GM03348 (cell line): ENCODE data around the gene ATG2A.
"Not testable (repeated sequence)": the region's sequence is repeated elsewhere in the genome, so short reads cannot be mapped to it uniquely, and the experiment has no call there.

Source experiments
- DNase-seq: peaks from one replicate; pipeline ENCODE4 v3.0.0; 2012; ENCODE audit warnings: low spot score

ATG2A gene

DNA sequence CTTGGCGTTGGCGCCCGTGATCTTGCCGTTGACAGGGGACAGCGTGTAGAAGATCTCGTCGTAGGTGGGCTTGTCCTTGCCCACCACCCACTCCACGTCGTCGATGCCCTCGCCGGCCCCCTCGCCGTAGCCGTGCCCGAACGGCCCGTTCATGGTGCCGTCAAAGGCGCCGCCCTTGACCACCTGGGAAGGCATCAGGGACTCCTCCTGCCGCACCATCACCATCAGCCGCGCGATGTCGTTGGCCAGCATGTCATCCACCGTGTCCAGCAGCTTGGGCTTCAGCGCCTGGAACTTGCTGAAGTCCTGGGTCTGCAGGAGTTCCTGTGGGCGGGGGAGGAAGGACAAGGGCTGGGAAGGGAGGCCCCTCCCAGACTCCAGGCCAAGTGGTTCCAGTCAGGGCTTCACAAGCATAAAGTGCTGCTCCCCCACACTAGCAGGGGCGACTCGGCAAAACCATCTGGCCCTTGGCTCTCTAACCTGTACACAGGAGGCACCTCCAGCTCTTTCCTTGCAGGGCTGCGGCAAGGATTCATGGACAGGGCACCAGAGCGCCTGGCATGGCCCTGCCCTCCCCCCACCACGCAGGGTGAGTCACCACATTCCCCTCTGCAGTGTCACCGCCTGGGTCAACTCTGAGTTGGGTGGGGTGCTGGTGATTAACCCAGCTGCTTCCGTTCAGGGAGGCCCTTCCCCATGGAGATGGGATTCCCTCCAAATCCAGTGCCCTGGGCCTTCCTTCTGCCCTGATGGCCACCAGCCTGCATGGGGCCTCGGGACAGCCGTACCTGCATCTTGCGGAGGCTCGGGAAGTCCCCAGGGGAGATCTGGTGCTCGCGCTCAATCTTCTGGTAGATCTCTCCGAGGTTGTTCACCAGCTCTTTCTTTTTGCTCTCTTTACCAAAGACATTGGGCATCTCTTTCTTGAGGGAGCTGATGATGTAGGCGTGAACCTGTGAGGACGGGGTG, 62.2 kb downstream of the ATG2A start:
- DNase-seq: peak; percentile 96

DNA sequence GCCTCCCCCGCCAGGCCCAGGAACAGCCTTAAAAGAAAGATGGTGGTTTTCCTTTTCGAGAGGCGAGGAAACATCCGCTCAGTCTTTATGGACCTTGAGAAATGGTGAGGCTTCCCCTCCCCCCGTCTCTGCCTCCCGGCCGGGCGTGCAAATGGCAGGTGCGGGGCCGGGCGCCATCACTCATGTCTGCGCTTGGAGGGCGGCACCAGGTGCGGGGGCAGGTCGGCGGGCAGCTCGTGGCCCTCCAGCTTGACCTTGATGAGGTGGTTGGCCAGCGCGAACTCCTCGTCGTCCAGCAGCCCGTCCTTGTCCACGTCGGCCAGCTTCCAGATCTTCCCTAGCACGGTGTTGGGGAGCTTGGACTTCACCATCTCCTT, 62.9 kb downstream of the ATG2A start:
- DNase-seq: no peak

DNA sequence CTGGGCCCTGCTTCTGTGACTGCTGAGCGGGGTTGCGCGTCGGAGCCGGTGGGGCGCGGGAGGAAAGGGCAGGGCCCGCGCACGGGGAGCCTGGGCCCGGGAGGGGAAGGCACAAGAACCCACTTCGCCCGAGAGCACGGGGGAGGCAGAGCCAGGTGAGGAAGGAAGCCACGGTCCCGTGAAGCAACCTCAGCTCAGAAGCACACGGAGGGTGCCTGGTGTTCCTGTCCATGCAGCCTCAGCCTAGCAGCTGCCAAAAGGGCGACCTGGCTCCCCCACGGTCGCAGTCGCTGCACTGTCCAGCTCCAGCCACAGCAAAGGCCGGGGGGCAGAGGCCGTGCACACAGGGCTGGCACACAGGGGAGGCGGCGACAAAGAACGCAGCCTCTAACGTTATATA, 63.3 kb downstream of the ATG2A start:
- no peak for DNase-seq

DNA sequence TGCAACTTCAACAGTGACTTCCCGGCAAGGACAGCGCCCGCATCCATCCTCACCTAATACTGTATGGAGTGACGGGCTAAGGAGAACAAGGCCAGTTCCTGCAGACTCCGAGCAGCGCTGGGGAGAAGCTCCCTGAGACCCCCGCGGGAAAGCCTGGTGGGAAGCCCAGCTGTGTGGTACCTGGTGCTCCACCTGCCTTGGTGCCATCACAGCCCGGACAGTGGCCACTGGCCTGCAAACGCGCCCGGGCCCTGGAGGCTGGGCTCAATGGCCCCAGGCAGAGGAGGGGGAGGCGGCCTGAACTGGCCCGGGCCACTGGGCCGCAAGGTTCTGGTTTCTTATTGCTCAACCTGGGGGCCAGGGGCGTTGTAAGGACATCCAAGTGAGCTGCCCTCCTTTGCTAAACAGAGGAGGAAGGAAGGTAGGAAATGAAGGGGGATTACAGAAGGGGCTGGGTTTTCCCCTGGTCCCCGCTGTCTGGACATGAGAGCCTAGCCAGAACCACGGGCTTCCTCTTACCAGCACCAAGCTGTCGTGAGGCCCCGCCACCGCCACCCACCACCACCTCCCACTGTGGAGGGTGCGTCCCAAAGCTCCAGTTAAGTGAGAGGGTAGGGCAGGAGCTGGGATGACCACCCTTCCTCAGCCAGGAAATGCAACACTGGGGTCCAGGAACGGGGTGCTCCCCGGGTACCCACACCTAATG, 64.1 kb downstream of the ATG2A start:
- no peak for DNase-seq

DNA sequence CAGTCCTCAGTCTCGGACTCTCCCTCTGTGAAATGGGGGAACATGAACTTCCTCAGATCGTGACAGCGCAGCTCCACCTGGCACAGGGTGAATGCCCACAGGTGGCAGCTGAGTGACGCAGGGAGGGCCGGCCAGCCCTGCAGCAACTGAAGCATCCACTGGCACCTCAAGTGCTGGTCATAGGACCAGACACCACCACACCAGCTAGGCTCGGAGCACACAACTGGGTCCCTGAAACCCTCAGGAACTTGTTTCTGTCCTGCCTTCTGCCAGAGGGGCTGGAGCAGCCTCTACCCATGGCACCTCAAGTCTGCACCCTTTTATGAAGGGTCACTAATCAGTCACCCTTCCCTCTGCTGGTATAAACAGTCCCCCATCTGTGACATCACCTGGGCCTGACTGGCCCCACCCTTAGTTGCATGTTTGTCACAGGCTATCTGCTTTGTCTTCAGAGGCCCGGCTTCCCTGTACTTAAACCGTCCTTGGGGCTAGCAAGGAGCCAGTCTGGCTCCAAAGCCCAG, 65.1 kb downstream of the ATG2A start:
- DNase-seq: no peak

DNA sequence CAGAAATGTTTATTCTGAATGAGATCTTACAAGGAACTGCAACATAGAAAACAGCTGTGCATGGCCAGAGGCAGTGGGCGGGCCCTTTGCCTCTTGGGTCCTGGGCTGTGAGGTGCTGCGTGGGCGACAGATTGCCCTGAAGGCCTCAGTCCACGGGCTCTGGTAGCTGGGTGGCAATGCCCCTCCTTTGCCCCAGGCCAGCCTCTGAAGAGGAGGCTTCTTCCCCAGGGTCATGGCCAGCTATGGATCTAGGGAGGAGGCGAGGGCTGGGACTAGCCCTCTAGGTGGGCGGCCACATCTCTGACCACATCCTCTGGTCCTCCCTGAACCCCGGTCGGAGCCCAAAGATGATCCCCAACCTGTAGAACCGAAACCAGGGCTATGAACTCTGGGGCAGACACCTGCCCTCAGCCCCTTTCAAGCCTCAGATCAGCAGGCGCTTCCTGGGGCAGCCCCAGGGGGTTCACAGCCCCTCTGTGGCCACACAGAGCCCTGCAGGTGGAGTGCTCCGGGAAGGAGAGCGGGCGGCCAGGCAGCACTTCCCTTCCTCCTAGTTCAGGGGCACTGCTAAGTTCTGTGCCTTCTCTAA, 65.9 kb downstream of the ATG2A start:
- peak; percentile 39 for DNase-seq

DNA sequence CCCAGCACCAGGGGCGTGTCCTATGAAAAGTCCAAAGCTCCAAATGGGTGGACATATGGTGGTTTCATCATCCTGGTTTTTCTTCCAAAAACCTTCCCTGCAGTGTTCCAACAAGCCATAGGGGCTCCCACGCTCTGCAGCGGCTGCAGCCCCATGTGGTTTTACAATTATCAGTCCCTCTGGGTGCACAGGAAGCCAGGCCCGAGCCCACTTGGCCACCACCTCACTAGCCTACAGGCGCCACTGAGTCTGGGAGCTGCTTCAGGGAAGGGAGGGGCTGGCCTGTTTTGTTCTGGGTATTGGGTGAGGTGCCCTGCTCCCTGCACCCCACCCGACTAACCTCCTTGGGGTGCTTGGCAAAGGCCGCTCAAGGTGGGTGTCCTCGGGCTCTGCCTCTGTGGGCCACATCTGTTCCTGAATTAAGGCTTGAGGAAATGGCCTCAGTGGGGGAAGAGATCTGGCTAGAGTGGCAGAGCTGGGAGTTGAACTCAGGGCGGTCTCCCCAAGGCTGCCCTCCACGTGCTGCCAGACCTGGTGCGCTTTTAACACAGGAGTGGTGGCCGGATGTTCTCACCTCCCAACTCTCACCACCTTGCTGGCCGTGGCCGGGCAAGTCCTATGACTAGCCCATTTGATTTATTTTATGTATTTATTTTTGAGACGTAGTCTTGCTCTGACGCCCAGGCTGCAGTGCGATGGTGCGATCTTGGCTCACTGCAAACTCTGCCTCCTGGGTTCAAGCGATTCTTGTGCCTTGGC, 67.2 kb downstream of the ATG2A start:
- peak; percentile 65 for DNase-seq

DNA sequence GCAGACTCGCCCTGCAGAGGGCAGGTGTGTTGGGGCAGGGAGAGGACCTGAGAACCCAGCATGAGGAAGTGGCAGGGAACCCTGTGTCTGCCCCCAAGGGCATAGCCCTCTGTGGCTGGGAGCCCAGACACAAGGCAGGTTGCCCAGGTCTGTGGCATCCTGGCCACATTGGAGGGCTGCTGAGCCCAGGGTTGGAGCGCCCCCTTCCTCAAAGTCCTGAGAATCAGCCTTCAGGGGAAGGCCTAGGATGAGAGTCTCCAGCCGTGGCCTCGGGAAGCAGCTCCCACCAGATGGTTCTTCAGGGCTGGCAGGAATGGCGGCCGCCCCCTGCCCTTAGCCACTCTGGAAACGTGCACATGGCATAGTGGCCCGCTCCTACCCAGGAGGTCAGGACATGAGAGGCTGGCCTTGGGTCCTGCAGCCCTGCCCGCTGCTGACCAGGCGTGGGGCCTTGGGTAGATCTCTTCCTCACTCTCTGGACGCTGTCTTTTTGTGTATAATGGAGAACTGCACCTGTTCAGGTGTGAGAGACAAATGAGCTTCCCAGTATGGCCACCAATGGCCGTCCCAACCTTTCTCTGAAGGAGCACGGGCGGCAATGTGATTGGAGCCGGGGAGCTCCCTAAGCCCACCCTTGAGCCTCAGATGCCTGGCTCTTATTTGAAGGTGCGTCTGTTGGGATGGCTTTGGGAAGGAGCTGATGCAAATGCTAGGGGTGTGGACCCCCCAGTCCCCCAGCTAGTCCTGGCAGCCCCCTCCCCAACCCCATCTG, 68.0 kb downstream of the ATG2A start:
- no peak for DNase-seq

DNA sequence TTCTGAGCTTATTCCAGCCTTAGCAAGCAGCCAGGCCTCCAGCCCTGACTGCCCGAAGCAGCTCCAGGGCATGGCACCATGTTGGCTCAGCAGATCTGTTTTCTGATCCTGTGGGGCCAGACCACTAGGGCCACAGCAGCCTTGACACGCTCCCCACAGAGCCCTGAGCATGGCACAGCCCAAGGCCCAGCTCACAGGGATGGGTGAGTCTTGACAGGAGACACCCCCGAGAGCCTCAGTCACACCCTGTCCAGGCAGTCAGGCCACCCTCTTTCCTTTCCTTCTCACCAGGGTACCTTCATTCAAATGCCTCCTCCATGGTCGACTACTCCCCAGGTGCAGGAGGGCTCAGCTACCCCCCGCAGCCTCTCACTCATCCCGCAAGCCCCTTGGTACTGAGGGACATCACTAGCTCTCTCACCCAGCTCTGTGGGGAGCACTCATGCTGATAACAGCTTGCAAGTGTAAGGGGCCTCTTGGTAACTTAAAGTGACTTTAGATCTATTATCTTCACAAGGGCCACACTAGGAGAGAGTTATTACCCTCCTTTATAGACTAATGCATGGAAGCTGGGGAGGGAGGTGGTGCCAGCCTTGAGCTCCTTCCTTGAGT, 68.7 kb downstream of the ATG2A start:
- DNase-seq: no peak

DNA sequence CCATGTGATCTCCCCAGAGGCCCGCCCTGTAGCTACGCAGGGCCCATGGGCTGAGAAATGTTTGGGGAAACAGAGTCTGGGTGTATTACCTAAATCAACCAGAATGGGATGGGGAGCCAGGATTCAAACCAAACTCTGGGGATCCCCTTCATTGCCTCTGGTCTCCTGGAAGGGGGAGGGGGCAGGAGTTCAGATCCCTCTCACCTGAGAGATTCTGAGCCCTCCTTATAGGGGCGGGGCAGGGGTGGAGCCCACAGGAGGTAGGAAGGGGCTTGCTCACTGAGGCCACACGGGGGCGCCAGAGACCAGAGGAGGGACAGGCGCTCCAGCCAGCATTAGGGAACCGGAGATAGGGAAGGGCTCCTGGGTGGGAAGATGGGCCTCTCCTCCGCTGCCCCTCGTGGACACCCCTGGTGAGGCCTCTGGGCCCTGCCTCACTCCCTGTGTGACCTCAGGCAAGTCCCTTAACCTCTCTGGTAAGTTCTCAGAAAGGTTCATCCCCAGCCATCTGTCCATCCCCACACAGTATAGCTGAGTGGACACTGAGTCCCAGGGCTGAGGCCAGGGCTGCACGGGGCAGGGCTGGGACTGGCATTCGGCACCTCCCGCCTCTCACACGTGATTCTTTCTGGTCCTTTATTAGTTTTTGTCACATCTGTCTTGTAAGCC, 69.9 kb downstream of the ATG2A start:
- DNase-seq: peak; percentile 95

DNA sequence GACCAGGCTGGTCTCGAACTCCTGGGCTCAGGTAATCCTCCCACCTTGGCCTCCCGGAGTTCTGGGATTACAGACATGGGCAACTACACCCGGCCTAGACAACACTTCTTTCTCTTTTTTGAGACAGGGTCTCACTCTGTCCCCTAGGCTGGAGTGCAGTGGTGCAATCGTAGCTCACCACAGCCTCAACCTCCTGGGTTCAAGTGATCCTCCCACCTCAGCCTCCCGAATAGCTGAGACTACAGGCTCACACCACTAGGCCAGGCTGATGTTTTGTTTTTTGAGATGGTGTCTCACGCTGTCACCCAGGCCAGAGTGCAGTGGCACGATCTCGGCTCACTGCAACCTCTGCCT, 71.3 kb downstream of the ATG2A start:
- DNase-seq: not testable (repeated sequence)

DNA sequence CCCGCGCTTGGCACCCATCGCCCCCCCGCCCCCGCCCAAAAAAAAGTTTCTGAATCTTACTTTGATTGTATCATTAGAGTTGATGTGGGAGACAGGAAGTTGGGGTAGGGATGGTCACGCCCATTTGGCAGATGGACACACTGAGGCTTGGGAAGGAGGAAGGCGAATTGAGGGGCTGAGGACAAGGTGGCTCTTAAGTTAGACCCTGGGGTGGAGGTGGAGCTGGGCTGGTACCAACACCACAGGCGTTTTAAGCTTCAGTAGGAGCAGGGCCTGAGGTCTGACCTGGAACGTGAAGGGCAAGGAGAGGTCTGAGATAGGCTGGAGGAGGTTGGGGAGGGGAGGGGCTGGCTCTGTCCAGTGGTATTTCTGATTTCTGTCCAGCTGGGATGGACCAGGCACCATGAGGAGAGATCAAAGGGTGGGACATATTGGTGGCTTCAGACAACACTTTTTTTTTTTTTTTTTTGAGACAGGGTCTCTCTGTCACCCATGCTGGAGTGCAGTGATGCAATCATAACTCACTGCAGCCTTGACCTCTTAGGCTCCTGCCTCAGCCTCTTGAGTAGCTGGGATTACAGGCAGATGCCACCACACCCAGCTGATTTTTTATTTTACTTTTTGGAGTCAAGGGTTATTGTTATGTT, 71.8 kb downstream of the ATG2A start:
- no peak for DNase-seq
